H1 (cell line): ENCODE results near the gene EPRS1. TPM values are rescaled to one million over a fixed set of nuclear protein-coding genes. Genes with fewer than 3 reads are reported as not detected.

Experiments used
- CTCF ChIA-PET: fragments of 300-600 bp; sonication (Branson Sonifier 250); formaldehyde crosslinking; loops from one replicate; lab custom pipeline; 2021; ENCODE audit not compliant: partially characterized antibody; lab: Charles Lee
- POLR2A ChIA-PET: fragments of 300-600 bp; sonication (Branson Sonifier 250); formaldehyde crosslinking; loops from one replicate; lab custom pipeline; 2021; ENCODE audit warnings: inconsistent platforms; ENCODE audit not compliant: partially characterized antibody; lab: Charles Lee
- DNase-seq, 2 experiments: peaks; one replicate each; pipeline versions ENCODE4 v3.0.0 to v3.0.0-alpha.2; 2010 to 2022; ENCODE audit warnings: low spot score in 2 of 2, low read depth in 1 of 2, mixed read lengths in 1 of 2
- FAIRE-seq: peaks from 2 replicates; lab custom pipeline; 2011; peaks lifted over from hg19 to GRCh38; lab: Jason Lieb, UNC
- H2AFZ ChIP-seq: 2 replicates; pipeline ENCODE4 v1.8.1; 2012; ENCODE audit warnings: low read length, inconsistent platforms
- H2AK5ac ChIP-seq: 2 replicates; pipeline ENCODE4 v1.6.1; 2013; ENCODE audit warnings: low read depth, low read length
- H2BK120ac ChIP-seq: replicated peaks from 2 replicates; pipeline ENCODE3; 2013; ENCODE audit warnings: low read depth, low read length, inconsistent platforms
- H2BK12ac ChIP-seq: 2 replicates; pipeline ENCODE4 v1.6.1; 2013; ENCODE audit warnings: low read depth, low read length
- H2BK15ac ChIP-seq: 2 replicates; pipeline ENCODE4 v1.6.1; 2013; ENCODE audit warnings: low read length
- H2BK20ac ChIP-seq: 2 replicates; pipeline ENCODE4 v1.6.1; 2013; ENCODE audit warnings: low read length
- H2BK5ac ChIP-seq: 2 replicates; pipeline ENCODE4 v1.6.1; 2013; ENCODE audit warnings: low read depth, low read length
- H3K14ac ChIP-seq: 2 replicates; pipeline ENCODE4 v1.6.1; 2013; ENCODE audit warnings: inconsistent platforms; ENCODE audit not compliant: insufficient read length
- H3K18ac ChIP-seq: 2 replicates; pipeline ENCODE4 v1.6.1; 2013; ENCODE audit warnings: low read length; ENCODE audit errors: extremely low read depth
- H3K23ac ChIP-seq: 2 replicates; pipeline ENCODE4 v1.6.1; 2013; ENCODE audit warnings: inconsistent platforms; ENCODE audit not compliant: insufficient read length
- H3K23me2 ChIP-seq: 2 replicates; pipeline ENCODE4 v1.6.1; 2013; ENCODE audit warnings: low read depth, low read length
- H3K27ac ChIP-seq: 2 replicates; pipeline ENCODE4 v1.6.1; 2011; ENCODE audit warnings: low read depth, low read length, inconsistent platforms
- H3K27me3 ChIP-seq, 4 experiments: replicated peaks in 1 of 4; 1 replicate in 1 of 4; 2 replicates in 3 of 4; pipeline versions ENCODE4 v1.6.1 to v1.8.1; 2011 to 2013; ENCODE audit warnings: low read length in 3 of 4, mild to moderate bottlenecking in 3 of 4, inconsistent platforms in 2 of 4, mixed read lengths in 2 of 4, moderate library complexity in 1 of 4; ENCODE audit not compliant: control insufficient read depth in 3 of 4, insufficient read depth in 3 of 4; ENCODE audit errors: extremely low read depth in 1 of 4
- H3K36me3 ChIP-seq, 4 experiments: 2 replicates each; pipeline versions ENCODE4 v1.6.1 to v1.8.1; 2011 to 2013; ENCODE audit warnings: mild to moderate bottlenecking in 4 of 4, low read length in 3 of 4, moderate library complexity in 2 of 4, control low read depth in 1 of 4, inconsistent platforms in 1 of 4; ENCODE audit not compliant: insufficient read depth in 4 of 4, control insufficient read depth in 2 of 4
- H3K4ac ChIP-seq: replicated peaks from 2 replicates; pipeline ENCODE3; 2013; ENCODE audit warnings: low read length, low read depth, mixed read lengths, inconsistent platforms; ENCODE audit not compliant: insufficient read length
- H3K4me1 ChIP-seq, 4 experiments: replicated peaks in 1 of 4; 1 replicate in 1 of 4; 2 replicates in 3 of 4; pipeline versions ENCODE4 v1.6.1 to v1.8.1; 2011 to 2013; ENCODE audit warnings: low read length in 3 of 4, inconsistent platforms in 2 of 4, mixed read lengths in 1 of 4; ENCODE audit not compliant: insufficient read depth in 4 of 4, control insufficient read depth in 3 of 4
- H3K4me2 ChIP-seq, 2 experiments: 2 replicates each; pipeline versions ENCODE4 v1.6.1 to v1.8.1; 2011 to 2013; ENCODE audit warnings: low read depth in 2 of 2, low read length in 2 of 2, control low read depth in 1 of 2, inconsistent platforms in 1 of 2, mild to moderate bottlenecking in 1 of 2; ENCODE audit not compliant: insufficient read depth in 1 of 2
- H3K4me3 ChIP-seq, 4 experiments: fragments of 200-600, 300-600 bp in 1 of 4; sonication (generic), shearing (Covaris generic), sonication (Bioruptor Twin) in 1 of 4; 2 replicates each; pipeline versions ENCODE4 v1.5.1 to v1.8.1; 2011 to 2016; ENCODE audit warnings: low read length in 4 of 4, low read depth in 3 of 4, control low read depth in 2 of 4, inconsistent platforms in 2 of 4, mild to moderate bottlenecking in 2 of 4, mixed read lengths in 1 of 4, moderate library complexity in 1 of 4; ENCODE audit not compliant: insufficient read depth in 2 of 4; ENCODE audit errors: extremely low read depth in 1 of 4
- H3K56ac ChIP-seq: replicated peaks from 2 replicates; pipeline ENCODE3; 2013; ENCODE audit warnings: low read depth, mild to moderate bottlenecking, mixed read lengths, low read length, inconsistent platforms; ENCODE audit not compliant: insufficient read length
- H3K79me1 ChIP-seq: 2 replicates; pipeline ENCODE4 v1.6.1; 2013; ENCODE audit warnings: low read depth, low read length, control low read depth
- H3K79me2 ChIP-seq, 2 experiments: 2 replicates each; pipeline versions ENCODE4 v1.6.1 to v1.8.1; 2012 to 2013; ENCODE audit warnings: low read length in 2 of 2, mild to moderate bottlenecking in 2 of 2, inconsistent platforms in 1 of 2; ENCODE audit not compliant: insufficient read depth in 2 of 2, control insufficient read depth in 1 of 2
- H3K9ac ChIP-seq, 4 experiments: replicated peaks in 1 of 4; 1 replicate in 1 of 4; 2 replicates in 3 of 4; pipeline versions ENCODE4 v1.6.1 to v1.8.1; 2011 to 2013; ENCODE audit warnings: low read depth in 3 of 4, low read length in 3 of 4, control low read depth in 2 of 4, mild to moderate bottlenecking in 2 of 4, moderate library complexity in 2 of 4, inconsistent platforms in 1 of 4; ENCODE audit errors: extremely low read depth in 1 of 4
- H3K9me3 ChIP-seq, 2 experiments: 2 replicates each; pipeline versions ENCODE4 v1.6.1 to v1.8.1; 2012 to 2013; ENCODE audit warnings: mild to moderate bottlenecking in 2 of 2, moderate library complexity in 2 of 2, control low read depth in 1 of 2, inconsistent platforms in 1 of 2, low read depth in 1 of 2, low read length in 1 of 2, mixed read lengths in 1 of 2; ENCODE audit not compliant: insufficient read depth in 2 of 2
- H4K20me1 ChIP-seq, 2 experiments: replicated peaks in 1 of 2; 2 replicates each; pipeline versions ENCODE3 to v1.8.1; 2011 to 2013; ENCODE audit warnings: inconsistent platforms in 2 of 2, low read length in 2 of 2, mild to moderate bottlenecking in 1 of 2; ENCODE audit not compliant: insufficient read depth in 2 of 2, control insufficient read depth in 1 of 2
- H4K5ac ChIP-seq: 2 replicates; pipeline ENCODE4 v1.6.1; 2013; ENCODE audit warnings: low read length, low read depth, mixed read lengths, inconsistent platforms; ENCODE audit not compliant: insufficient read length
- H4K8ac ChIP-seq: 2 replicates; pipeline ENCODE4 v1.8.0; 2013; ENCODE audit warnings: mild to moderate bottlenecking, moderate library complexity, low read length, inconsistent platforms; ENCODE audit not compliant: insufficient read depth; ENCODE audit errors: extremely low read depth
- H4K91ac ChIP-seq: replicated peaks from 2 replicates; pipeline ENCODE3; 2013; ENCODE audit warnings: low read length, mixed read lengths, inconsistent platforms; ENCODE audit not compliant: insufficient read length
- NANOG ChIP-seq: IDR thresholded peaks from 2 replicates; pipeline ENCODE4 v1.6.1; 2011; ENCODE audit warnings: low read length, low read depth, mild to moderate bottlenecking, inconsistent platforms; ENCODE audit not compliant: insufficient read depth, poor library complexity, severe bottlenecking
- WGBS, 2 experiments: shearing (Covaris generic) in 1 of 2; methylation state at CpG; one replicate each; pipeline versions ENCODE4 v1.1.6 to v1.1.7; 2013 to 2015; ENCODE audit warnings: low lambda C conversion rate in 2 of 2, mixed read lengths in 2 of 2, inconsistent platforms in 1 of 2, low coverage in 1 of 2, missing lambda C conversion rate in 1 of 2; ENCODE audit not compliant: insufficient replicate concordance in 2 of 2, insufficient coverage in 1 of 2, insufficient read length in 1 of 2; ENCODE audit errors: extremely low coverage in 1 of 2, missing lambda C conversion rate in 1 of 2; 5-methylcytosine and 5-hydroxymethylcytosine counted together
- polyA plus RNA-seq, 7 experiments: library from polyadenylated mRNA; depleted of rRNA in 3 of 7; stranded (reverse) in 5 of 7; unstranded in 2 of 7; fragments of >200 nt in 5 of 7; fragments of 200-250 nt in 2 of 7; gene quantifications; 1 replicate in 5 of 7; 2 replicates in 1 of 7; 4 replicates in 1 of 7; pipeline versions ENCODE4 v1.2.1 to v1.2.3, GENCODE V29; 2011 to 2013; ENCODE audit warnings: missing spikeins in 2 of 7, mixed read lengths in 2 of 7
- total RNA-seq: library from RNA; stranded (reverse); fragmentation: NEBNext Ultra II Directional; extraction: Animal tissue kit (Norgen Biotek cat#: 25700); gene quantifications from 2 replicates; pipeline ENCODE4 v1.2.1, GENCODE V29; 2021

The EPRS1 gene
- total and polyA plus RNA-seq, 2 of the 8 experiments (the other 6 are each of a cell fraction or from before 2014, with no cell fraction given), result 38.4 to 171 TPM

- Histone ChIP-seq H3K9me3 (no peaks in the 10 kb centered on the region), H2BK15ac (no peak overlapping the region), H4K5ac (no peak overlapping the region), H3K23ac (no peak overlapping the region), H3K4me1 (no peaks in the 10 kb centered on the region)
- DNase-seq, result no peak
- CTCF ChIA-PET, result no interaction called here
- no peak for TF ChIP-seq NANOG
- TF ChIP-seq, all 59 proteins: peak for 0
- H2AK5ac ChIP-seq, result no peak overlapping the region
- no peak overlapping the region for H3K4ac ChIP-seq
- no peak overlapping the region for H3K14ac ChIP-seq
- H3K79me2 ChIP-seq, result no peaks in the 10 kb centered on the region
- peaks cover 2 to 69% (median 24%) of the 10 kb centered on the region in 4 experiments; a peak in 7 of 8 replicates for H3K36me3 ChIP-seq
- no peak overlapping the region for H2BK20ac ChIP-seq
- no peak overlapping the region for H2BK5ac ChIP-seq
- WGBS, 2 experiments, result 90% methylated on average over 4 of the region's 4 CpGs; no CpG with 5 or more reads in 1 of the 2 experiments
- H4K91ac ChIP-seq, result no peak overlapping the region
- no peaks in the 10 kb centered on the region for H3K27me3 ChIP-seq
- no peak overlapping the region for H3K56ac ChIP-seq
- H4K20me1 ChIP-seq, result no peaks in the 10 kb centered on the region
- H3K23me2 ChIP-seq, result no peaks in the 10 kb centered on the region
- no peaks in the 10 kb centered on the region for H3K79me1 ChIP-seq
- H2BK120ac ChIP-seq, result no peak overlapping the region
- no peak overlapping the region for H3K9ac ChIP-seq
- no peak overlapping the region for H3K18ac ChIP-seq
- H2AFZ ChIP-seq, result no peak overlapping the region
- POLR2A ChIA-PET, result no interaction called here
- H3K4me3 ChIP-seq, result no peak overlapping the region
- no peak overlapping the region for H3K27ac ChIP-seq
- no peak overlapping the region for H2BK12ac ChIP-seq
- no peak overlapping the region for H4K8ac ChIP-seq
- H3K4me2 ChIP-seq, result no peak overlapping the region
- FAIRE-seq, result no peak
Observed at GRCh38 chr1:220001095-220001501, 45.2 kb downstream of the EPRS1 start.
